SU-DHL-6 (cell line): ENCODE data around the gene STAU1.

Experiments
- H2AFZ ChIP-seq: fragments of 200-600 bp; sonication (generic); 2 replicates; pipeline ENCODE4 v1.6.1; 2014; ENCODE audit warnings: low read depth, mild to moderate bottlenecking, moderate library complexity, mixed read lengths, antibody characterized with exemption, low read length; ENCODE audit not compliant: severe bottlenecking
- H3F3A ChIP-seq: fragments of 200-600 bp; shearing (Covaris generic); 2 replicates; pipeline ENCODE4 v1.6.0; 2016; ENCODE audit warnings: antibody characterized with exemption, mild to moderate bottlenecking; ENCODE audit not compliant: insufficient read depth
- H3K27ac ChIP-seq: fragments of 200-600 bp; sonication (generic); 2 replicates; pipeline ENCODE4 v1.5.1; 2016; ENCODE audit warnings: low read depth, mild to moderate bottlenecking, low read length, moderate library complexity, mixed read lengths
- H3K27me3 ChIP-seq: fragments of 200-600 bp; sonication (generic), shearing (Covaris generic); 2 replicates; pipeline ENCODE4 v1.6.0; 2014; ENCODE audit warnings: mild to moderate bottlenecking, low read length
- H3K36me3 ChIP-seq: fragments of 200-600 bp; sonication (generic); 2 replicates; pipeline ENCODE4 v1.6.1; 2014; ENCODE audit warnings: mild to moderate bottlenecking, low read length, mixed read lengths
- H3K4me2 ChIP-seq: fragments of 300-600, 200-600 bp; shearing (Covaris generic), sonication (generic); 2 replicates; pipeline ENCODE4 v1.6.0; 2014; ENCODE audit warnings: low read length, low read depth, mild to moderate bottlenecking; ENCODE audit not compliant: poor library complexity, severe bottlenecking
- H3K4me3 ChIP-seq: fragments of 200-600 bp; sonication (generic); 2 replicates; pipeline ENCODE4 v1.5.1; 2014; ENCODE audit warnings: antibody characterized with exemption, low read length, mild to moderate bottlenecking, mixed read lengths; ENCODE audit not compliant: insufficient read depth, poor library complexity, severe bottlenecking
- H3K79me2 ChIP-seq: fragments of 200-600 bp; sonication (generic); 2 replicates; pipeline ENCODE4 v1.6.1; 2014; ENCODE audit warnings: mild to moderate bottlenecking, low read length, moderate library complexity; ENCODE audit not compliant: insufficient read depth
- H3K9ac ChIP-seq: fragments of 200-600 bp; sonication (generic); 2 replicates; pipeline ENCODE4 v1.7.0; 2014; ENCODE audit warnings: mild to moderate bottlenecking, low read length
- H3K9me2 ChIP-seq: fragments of 200-600 bp; sonication (generic); replicated peaks from 2 replicates; pipeline ENCODE4 v1.6.1; 2014; ENCODE audit warnings: low read length; ENCODE audit not compliant: insufficient read depth
- H3K9me3 ChIP-seq: fragments of 200-600 bp; sonication (generic); 2 replicates; pipeline ENCODE4 v1.6.1; 2014; ENCODE audit warnings: low read length, mixed read lengths; ENCODE audit not compliant: insufficient read depth
- H4K20me1 ChIP-seq: fragments of 200-600 bp; sonication (generic); 2 replicates; pipeline ENCODE4 v1.6.1; 2014; ENCODE audit warnings: low read depth, mild to moderate bottlenecking, antibody characterized with exemption, low read length, moderate library complexity, mixed read lengths
- EZH2phosphoT487 ChIP-seq: fragments of 200-600 bp; sonication (generic), shearing (Covaris generic); conservative IDR thresholded peaks from 2 replicates; pipeline ENCODE4 v1.6.1; 2018; ENCODE audit warnings: mild to moderate bottlenecking, antibody characterized with exemption, low read length, moderate library complexity, mixed read lengths
- TF ChIP-seq, protein P1 (sequence below): fragments of 200-600 bp; sonication (generic); IDR thresholded peaks from one replicate; pipeline ENCODE4 v1.5.1; 2017; ENCODE audit warnings: antibody characterized with exemption, mild to moderate bottlenecking, low read length, moderate library complexity; ENCODE audit not compliant: insufficient read depth, poor library complexity, severe bottlenecking

STAU1 gene

DNA sequence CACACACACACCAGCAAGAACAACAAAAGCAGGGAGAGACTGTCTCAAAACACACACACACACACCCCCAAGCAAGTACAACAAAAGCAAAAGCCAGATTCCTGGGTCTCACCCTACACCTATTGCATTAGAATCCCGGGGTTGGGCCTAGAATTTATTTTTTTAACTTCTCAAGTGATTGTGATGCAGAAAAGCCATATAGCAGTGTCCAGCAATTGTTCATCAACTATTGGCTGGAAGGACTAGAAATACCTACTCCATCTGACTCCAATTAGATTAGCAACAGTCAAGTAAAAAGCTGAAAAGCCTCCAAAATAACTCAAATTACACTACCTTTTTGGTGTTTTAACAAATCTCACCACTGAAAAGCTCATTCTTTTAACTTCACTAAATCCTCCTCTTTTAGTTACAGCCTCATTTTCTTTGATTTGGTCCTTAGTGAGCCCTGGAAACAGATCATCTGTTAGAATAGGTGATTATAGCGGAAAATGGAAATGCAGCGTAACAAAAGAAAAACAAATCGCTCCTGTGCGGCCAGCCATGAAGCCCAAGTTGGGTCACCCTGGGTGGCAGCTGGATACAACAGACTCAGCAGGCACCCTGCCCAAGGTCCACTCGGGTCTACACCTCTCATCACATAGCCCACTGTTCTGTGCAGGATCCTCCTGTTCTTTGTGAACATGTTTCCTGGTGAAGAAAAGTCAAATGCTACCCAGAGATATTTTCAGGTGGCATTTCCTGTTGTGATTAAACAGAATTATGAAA is 38.7 kb downstream of the STAU1 start:
- no peak overlapping the region for H2AFZ ChIP-seq
- no peak overlapping the region for H3K4me2 ChIP-seq
- no peak overlapping the region for H3K9ac ChIP-seq
- TF ChIP-seq, protein P1, sequence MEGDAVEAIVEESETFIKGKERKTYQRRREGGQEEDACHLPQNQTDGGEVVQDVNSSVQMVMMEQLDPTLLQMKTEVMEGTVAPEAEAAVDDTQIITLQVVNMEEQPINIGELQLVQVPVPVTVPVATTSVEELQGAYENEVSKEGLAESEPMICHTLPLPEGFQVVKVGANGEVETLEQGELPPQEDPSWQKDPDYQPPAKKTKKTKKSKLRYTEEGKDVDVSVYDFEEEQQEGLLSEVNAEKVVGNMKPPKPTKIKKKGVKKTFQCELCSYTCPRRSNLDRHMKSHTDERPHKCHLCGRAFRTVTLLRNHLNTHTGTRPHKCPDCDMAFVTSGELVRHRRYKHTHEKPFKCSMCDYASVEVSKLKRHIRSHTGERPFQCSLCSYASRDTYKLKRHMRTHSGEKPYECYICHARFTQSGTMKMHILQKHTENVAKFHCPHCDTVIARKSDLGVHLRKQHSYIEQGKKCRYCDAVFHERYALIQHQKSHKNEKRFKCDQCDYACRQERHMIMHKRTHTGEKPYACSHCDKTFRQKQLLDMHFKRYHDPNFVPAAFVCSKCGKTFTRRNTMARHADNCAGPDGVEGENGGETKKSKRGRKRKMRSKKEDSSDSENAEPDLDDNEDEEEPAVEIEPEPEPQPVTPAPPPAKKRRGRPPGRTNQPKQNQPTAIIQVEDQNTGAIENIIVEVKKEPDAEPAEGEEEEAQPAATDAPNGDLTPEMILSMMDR: no peak
- no peak for TF ChIP-seq EZH2phosphoT487
- H3K27me3 ChIP-seq: no peaks in the 10 kb centered on the region
- H3K9me2 ChIP-seq: no peaks in the 10 kb centered on the region
- no peak overlapping the region for H3K4me3 ChIP-seq
- H3K36me3 ChIP-seq: peaks cover 18% of the 10 kb centered on the region; the same call in 1 of the 2 replicates
- H4K20me1 ChIP-seq: no peaks in the 10 kb centered on the region
- H3F3A ChIP-seq: no peaks in the 10 kb centered on the region
- H3K9me3 ChIP-seq: no peaks in the 10 kb centered on the region
- H3K27ac ChIP-seq: no peak overlapping the region
- peaks cover 4% of the 10 kb centered on the region for H3K79me2 ChIP-seq

DNA sequence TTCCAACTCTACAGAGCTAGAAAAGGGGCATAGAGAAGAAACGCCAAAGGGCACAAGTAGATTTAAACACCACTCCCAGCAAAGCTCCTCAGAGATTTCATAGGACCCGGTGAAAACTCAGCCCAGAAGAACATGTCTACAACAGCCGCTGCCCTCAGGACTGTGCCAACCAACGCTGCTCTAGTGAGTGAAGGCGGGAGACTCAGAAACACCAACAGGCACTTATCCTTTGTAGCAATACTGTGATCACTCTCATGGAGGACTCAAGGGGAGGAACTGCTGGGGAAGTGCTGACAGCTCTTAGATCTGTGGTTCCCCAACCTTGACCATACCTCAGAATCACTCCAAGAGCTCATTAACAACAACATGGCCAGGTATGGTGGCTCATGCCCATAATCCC is 39.5 kb downstream of the STAU1 start:
- H3K4me2 ChIP-seq: no peak overlapping the region
- peaks cover 5% of the 10 kb centered on the region for H3K79me2 ChIP-seq
- H3K9me3 ChIP-seq: no peaks in the 10 kb centered on the region
- H3K27me3 ChIP-seq: no peaks in the 10 kb centered on the region
- H3K4me3 ChIP-seq: no peak overlapping the region
- peaks cover 23% of the 10 kb centered on the region; the same call in 1 of the 2 replicates for H3K36me3 ChIP-seq
- no peaks in the 10 kb centered on the region for H3K9me2 ChIP-seq
- no peak overlapping the region for H2AFZ ChIP-seq
- no peak overlapping the region for H3K27ac ChIP-seq
- TF ChIP-seq EZH2phosphoT487: no peak
- TF ChIP-seq, protein P1: no peak
- no peaks in the 10 kb centered on the region for H4K20me1 ChIP-seq
- H3F3A ChIP-seq: no peaks in the 10 kb centered on the region
- H3K9ac ChIP-seq: no peak overlapping the region

DNA sequence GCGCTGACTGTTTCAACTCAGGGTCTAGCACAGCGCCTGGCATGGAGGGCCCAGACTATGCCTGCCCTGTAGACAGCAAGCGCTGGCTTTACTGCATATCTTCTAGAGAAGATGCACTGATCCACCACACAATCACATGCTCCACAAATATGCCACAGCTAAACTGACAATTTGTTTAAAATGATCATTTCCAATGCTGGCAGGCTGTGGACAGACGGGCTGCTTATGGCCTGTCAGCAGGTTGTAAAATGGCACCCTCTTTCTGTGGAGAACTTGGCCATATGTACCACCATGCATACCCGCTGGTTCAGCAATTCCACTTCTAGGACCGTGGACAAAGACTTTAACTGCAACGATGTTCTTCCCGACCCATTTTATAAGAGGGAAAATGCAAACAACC is 40.8 kb downstream of the STAU1 start:
- Histone ChIP-seq H3K9ac (no peak overlapping the region), H3K27me3 (no peaks in the 10 kb centered on the region), H2AFZ (no peak overlapping the region), H4K20me1 (no peaks in the 10 kb centered on the region), H3K36me3 (peaks cover 23% of the 10 kb centered on the region; the same call in 1 of the 2 replicates), H3K9me3 (no peaks in the 10 kb centered on the region), H3K4me3 (no peak overlapping the region), H3K9me2 (no peaks in the 10 kb centered on the region), H3K79me2 (peaks cover 5% of the 10 kb centered on the region), H3K27ac (no peak overlapping the region), H3K4me2 (no peak overlapping the region), H3F3A (no peaks in the 10 kb centered on the region)
- no peak for TF ChIP-seq EZH2phosphoT487
- TF ChIP-seq, protein P1: no peak
